ENCODE data around the gene OGA. TPM values are rescaled to one million over a fixed set of nuclear protein-coding genes. Genes with fewer than 3 reads are reported as not detected.
A peak's percentile ranks its signal among the peaks of the same experiment; 100 is the strongest.

Gene OGA
- total and polyA plus RNA-seq, 9 of the 15 experiments (the other 6 are each of a cell fraction or from before 2014, with no cell fraction given) = 13.5 to 73.5 (median 59.5) TPM

- TF ChIP-seq MGA (IDR thresholded peaks at IDR 0.05) (peak; percentile 49; the same call in 1 of the 2 replicates), XRCC3 (IDR thresholded peaks at IDR 0.05) (no peak), ARID2 (IDR thresholded peaks at IDR 0.05) (no peak), U2AF1 (optimal IDR thresholded peaks at IDR 0.05; ENCODE audit: low read depth, low read length) (peak; percentile 84), ZNF217 (CRISPR knock-in tag; IDR thresholded peaks at IDR 0.05) (no peak), ZNF717 (CRISPR knock-in tag; IDR thresholded peaks at IDR 0.05) (no peak), TEAD1 (CRISPR knock-in tag; IDR thresholded peaks at IDR 0.05) (peak in 1 of 2 experiments; percentile 65; a peak in 1 of 4 replicates), YBX1 (IDR thresholded peaks at IDR 0.05) (no peak), ADNP (tag; IDR thresholded peaks at IDR 0.05) (no peak), NFE2L1 (tag; IDR thresholded peaks at IDR 0.05; ENCODE audit: borderline replicate concordance, low read depth) (no peak)
These were observed 12.3 kb upstream of the OGA start (continued) for GRCh38 chr10:101830322-101831168.

All from K562 (cell line).